Left forelimb (tissue), 1 donor: ENCODE measurements around the gene LMF1.
A peak's percentile ranks its signal among the peaks of the same experiment; 100 is the strongest.
"Not testable (repeated sequence)": the region's sequence is repeated elsewhere in the genome, so short reads cannot be mapped to it uniquely, and the experiment has no call there.

Experiments used
- DNase-seq: peaks from one replicate; pipeline ENCODE4 v3.0.0-alpha.2; 2018; ENCODE audit warnings: low spot score

LMF1 gene

DNA sequence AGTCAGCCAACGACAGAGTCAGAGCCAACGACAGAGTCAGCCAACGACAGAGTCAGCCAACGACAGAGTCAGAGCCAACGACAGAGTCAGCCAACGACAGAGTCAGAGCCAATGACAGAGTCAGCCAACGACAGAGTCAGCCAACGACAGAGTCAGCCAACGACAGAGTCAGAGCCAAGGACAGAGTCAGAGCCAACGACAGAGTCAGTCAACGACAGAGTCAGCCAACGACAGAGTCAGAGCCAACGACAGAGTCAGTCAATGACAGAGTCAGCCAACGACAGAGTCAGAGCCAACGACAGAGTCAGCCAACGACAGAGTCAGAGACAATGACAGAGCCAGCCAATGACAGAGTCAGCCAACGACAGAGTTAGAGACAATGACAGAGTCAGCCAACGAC, 22.0 kb downstream of the LMF1 start:
- DNase-seq, result not testable (repeated sequence)

DNA sequence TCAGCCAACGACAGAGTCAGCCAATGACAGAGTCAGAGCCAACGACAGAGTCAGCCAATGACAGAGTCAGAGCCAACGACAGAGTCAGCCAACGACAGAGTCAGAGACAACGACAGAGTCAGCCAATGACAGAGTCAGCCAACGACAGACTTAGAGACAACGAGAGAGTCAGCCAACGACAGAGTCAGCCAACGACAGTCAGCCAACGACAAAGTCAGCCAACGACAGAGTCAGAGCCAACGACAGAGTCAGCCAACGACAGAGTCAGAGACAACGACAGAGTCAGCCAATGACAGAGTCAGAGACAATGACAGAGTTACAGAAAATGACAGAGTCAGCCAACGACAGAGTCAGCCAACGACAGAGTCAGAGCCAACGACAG, 22.9 kb downstream of the LMF1 start:
- DNase-seq, result not testable (repeated sequence)

DNA sequence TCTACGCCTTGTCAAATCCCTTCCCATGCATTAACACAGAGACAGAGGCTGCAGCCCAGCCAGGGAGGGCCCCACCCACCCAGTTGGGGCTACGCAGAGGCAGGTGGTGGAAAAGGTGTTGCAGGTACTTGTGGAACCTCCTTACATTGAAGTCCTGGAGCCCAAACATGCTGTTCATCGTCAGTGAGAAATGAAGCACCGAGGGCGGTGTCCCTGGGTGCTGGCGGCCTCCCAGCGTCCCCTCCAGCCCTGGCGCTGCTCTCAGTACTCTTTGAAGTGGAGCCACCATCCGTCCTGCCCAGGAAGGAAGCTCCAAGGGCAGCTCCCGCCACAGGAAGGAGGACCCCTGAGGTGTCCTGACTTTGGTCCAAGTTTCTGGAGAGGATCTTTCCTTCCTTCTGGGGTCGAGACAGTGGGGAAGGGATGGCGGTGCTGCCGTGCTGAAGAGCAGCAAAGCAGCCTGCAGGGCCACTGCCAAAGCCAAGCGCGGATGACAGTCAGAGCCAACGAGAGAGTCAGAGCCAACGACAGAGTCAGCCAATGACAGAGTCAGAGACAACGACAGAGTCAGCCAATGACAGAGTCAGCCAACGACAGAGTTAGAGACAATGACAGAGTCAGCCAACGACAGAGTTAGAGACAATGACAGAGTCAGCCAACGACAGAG, 23.4 kb downstream of the LMF1 start:
- peak; percentile 58 for DNase-seq

DNA sequence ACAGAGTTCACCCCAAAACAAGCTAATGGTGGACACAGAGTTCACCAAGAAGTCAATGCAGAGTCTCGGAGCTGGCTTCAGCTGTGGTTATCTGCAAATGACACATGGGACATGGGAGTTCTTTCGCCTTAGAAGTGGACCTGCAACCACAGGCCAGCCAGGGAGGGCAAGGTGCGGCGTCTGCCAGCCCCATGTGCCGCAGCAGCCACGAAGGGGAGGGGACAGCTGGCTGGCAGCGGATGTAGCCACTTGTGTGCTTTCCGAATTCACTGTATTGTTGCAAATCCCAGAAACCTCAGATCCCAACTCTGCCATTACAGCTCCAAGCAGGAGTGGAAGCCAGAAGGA, 24.8 kb downstream of the LMF1 start:
- DNase-seq, result peak; percentile 62

DNA sequence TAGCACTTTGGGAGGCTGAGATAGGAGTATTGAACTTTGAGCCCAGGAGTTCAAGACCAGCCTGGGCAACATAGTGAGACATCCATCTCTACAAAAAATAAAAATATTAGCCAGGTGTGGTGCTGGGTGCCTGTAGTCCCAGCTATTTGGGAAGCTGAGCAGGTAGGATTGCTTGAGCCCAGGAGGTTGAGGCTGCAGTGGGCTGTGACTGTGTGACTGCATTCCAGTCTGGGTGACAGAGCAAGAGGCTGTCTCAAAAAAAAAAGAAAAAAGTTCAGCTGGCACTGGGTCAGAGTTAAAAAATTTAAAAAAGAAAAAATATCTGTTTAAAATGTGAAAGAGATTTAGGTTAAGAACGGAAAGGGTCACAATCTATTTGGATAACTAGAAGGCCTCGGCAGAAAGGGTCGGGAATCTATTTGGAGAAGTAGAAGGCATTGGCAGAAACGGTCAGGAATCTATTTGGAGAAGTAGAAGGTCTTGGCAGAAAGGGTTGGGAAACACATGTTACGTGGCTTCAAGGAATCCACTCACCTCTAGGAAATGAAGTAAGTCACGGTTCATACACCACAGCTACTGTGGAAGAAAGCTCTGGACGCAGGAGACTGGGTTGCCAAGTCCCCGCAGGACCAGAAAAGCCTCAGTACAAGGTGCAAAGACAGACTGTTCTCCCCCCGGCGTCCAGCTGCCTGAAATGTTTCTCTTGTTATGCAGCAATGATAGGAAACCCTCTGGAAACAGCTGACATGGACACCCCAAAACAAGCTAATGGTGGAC, 25.3 kb downstream of the LMF1 start:
- DNase-seq, result peak; percentile 30

GRCh38 chr16:943971-944370, 26.8 kb downstream of the LMF1 start:
- peak; percentile 28 for DNase-seq

DNA sequence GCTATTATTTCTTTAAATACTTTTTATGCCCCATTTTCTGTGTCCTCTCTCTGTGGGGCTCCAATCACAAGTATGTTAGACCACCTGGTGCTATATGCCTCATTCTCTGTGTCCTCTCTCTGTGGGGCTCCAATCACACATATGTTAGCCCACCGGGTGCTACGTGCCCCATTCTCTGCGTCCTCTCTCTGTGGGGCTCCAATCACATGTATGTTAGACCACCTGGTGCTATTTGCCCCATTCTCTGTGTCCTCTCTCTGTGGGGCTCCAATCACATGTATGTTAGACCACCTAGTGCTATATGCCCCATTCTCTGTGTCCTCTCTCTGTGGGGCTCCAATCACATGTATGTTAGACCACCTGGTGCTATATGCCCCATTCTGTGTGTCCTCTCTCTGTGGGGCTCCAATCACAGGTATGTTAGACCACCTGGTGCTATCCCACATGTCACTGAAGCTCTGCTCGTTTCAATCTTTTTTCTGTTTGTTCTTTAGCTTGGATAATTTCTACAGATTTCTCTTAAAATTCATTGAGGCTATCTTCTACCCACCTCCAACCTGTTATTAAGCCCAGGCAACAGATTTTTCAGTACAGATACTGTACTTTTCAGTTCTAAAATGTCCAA, 28.2 kb downstream of the LMF1 start:
- DNase-seq, result no peak

DNA sequence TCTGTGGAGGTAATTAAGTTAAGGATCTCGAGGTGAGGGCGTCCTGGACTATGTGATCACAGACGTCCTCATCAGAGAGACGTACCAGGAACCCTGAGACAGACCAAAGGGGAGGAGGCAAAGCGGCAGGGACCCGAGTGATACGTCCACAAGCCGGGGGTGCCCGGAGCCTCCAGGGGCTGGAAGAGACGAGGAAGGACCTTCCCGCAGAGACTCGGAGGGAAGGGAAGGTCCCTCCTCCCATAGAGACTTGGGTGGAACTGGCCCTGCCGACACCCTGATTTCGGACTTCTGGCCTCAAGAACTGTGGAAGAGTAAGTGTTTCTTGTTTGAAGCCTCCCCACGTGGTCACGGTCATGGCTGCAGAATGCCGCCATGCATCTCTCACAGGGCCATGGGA, 30.8 kb downstream of the LMF1 start:
- DNase-seq, result peak; percentile 49

DNA sequence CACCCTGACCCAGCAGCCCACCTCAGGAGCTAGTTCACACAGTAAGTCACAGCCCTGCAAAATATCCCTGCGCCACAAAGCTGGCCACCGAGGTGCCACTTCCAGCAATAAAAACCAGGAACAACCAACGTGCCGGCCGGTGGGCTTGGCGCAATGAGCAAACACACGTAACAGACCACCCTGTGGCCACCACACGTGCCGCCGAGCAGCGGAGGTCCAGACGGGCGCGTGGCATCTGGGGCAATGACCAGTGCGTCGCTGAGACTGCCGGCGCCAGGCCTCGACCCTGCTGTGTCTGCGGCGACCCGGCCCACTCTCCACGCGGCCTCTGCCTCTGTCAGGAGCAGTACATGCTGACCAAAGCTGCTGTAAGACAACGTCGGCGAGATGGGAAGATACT, 31.5 kb downstream of the LMF1 start:
- DNase-seq, result peak; percentile 53

DNA sequence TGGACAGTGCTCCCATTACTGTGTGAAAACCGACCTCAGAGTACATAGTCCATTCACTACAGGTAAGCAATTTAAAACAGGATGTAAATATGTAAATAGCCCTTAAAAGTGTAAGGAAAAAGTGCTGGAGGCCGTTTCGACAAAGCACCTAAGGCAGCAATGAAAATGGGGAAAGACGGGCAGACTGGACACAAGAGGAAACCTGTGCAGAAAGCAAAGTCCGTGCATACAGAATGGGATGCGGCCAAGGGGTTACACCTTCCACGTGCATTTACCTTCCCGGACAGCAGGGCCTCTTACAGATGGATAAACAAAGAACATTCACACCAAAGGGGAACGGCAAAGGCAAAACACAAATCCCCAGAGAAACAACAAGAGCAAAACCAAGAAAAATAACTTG, 32.0 kb downstream of the LMF1 start:
- DNase-seq, result peak; percentile 52

GRCh38 chr16:938136-938535, 32.6 kb downstream of the LMF1 start:
- DNase-seq, result peak; percentile 47

DNA sequence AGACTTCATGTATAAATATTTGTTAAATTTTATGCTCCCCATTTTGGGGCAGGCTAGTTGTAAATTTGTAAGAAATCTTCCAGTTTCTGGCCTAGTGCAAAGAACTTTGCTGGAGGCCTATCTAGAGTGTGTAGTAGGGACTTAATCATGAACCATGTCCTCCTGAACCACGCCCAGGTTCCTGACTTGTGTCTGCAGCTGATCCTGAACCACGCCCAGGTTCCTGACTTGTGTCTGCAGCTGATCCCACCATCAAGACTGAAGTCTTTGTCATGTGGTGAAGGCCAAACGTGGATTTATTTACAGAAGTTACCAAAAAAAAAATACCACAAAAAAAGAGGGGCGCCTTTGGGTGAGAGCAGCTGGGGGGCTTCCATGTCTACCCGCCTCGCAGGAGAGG, 33.1 kb downstream of the LMF1 start:
- DNase-seq, result no peak

GRCh38 chr16:937311-937710, 33.5 kb downstream of the LMF1 start:
- peak; percentile 45 for DNase-seq

DNA sequence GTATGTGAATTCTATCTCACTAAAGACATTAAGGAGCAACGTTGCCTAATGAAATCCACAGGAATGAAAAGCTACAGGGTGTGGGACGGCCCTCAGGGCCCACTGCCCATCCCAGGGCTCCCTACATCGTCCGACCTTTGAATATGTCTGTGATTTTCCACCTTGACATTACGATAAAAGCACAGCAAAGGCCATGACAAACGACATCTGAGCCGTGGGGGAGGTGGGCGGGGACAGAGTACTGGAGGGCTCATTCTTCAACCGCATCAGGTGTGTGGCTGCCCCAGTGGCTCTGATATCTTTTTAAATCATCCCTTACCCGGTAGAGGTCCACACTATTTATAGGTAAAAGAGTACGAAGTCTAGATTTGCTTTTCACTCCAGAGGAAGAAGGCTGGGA, 35.1 kb downstream of the LMF1 start:
- DNase-seq, result peak; percentile 33

GRCh38 chr16:934178-934577, 36.6 kb downstream of the LMF1 start:
- DNase-seq, result peak; percentile 38

GRCh38 chr16:933581-933980, 37.2 kb downstream of the LMF1 start:
- no peak for DNase-seq

DNA sequence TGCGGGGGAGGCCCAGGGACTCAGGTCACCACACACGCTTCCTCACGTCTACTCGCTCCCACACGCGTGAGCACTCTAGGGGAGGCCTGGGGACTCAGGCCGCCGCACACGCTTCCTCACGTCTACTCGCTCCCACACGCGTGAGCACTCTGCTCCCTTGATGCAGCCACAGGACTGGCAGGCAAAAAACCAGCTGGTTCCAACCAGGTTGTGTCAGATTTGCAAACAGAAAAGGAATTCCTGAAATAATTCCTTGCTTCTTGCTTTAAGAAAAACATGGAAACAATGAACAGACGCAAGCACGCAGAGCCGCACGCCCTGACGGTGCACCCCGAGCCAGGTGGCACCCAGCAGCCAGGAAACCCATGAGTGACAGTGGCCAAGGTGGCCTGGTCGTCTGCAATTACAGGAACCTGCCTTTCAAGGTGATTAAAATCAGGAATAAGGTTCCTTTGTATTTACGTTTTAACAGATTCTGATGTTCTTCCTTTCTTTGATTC, 37.9 kb downstream of the LMF1 start:
- no peak for DNase-seq

DNA sequence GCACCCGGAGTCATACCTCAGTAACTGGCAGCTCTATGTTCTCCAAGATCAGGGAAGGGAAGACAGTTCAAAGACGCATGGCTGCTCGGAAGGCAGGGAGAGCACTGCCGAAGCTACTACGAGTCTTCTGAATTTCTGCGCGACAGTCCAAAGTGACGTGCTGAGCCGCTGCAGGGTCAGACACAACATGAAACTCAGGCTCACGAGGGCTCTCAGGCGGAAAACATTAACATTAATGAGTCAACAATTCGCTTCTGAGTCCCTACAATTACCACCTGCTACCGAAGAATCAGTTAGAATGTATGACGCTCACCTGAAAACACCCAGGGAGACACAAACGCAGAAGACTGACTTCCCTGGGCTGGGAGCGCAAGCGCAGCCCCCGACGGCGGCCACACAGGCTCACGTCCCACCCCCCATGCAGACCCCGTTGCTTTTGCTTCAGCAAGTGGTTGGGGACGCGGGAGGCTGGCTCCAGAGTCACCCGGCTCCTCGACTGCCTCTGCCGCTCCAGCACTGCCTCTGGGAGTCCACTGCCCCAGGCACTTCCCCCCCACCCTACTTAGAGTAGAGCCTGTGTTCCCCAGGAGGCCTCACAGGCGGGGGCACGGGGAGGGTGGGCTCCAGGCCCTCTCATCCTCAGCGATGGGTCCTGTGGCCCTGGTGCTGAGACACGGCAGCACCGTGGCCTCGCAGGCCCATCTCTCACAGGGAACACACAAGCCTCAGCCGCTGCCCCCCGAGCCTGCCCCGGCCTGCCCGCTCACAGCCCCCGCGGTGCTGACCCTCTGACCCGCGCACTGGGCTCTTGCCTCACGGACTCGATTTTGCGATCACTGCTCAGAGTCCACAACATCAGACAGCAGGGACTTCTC, 38.9 kb downstream of the LMF1 start:
- DNase-seq, result no peak

GRCh38 chr16:931171-931570, 39.6 kb downstream of the LMF1 start:
- DNase-seq, result no peak

DNA sequence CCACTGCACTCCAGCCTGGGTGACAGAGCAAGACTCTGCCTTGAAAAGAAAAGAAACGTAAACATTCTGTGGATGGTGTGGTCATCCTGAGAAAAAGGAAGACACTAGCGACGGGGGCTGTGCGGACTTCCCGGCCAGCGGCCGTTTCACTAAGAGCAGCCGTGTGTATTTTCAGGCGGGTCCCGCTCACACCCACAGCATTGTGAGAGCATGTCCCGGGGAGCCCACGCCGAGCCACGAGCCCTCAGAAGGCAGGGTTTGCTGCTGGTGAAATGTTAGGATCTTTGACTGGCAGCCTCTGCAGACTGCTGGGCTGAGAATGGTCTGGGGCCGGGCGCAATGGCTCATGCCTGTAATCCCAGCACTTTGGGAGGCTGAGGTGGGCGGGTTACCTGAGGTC, 40.3 kb downstream of the LMF1 start:
- no peak for DNase-seq

- no peak for DNase-seq
Observed at GRCh38 chr16:930076-930475, 40.7 kb downstream of the LMF1 start.
